Measurements from ENCODE around the gene PCSK4. TPM values are rescaled to one million over a fixed set of nuclear protein-coding genes. Genes with fewer than 3 reads are reported as not detected.

Gene PCSK4
- total and polyA plus RNA-seq, 9 donors, result 0.76 to 3.1 (median 0.84) TPM

- peaks cover 3% of the 10 kb centered on the region for H3K4me1 ChIP-seq (ENCODE audit: control insufficient read depth, insufficient read depth, low read length)
- WGBS (ENCODE audit: insufficient coverage), result 65% methylated on average over 35 of the region's 39 CpGs
- no peak overlapping the region for H3K27ac ChIP-seq (ENCODE audit: low read length)
- no peaks in the 10 kb centered on the region for H3K9me3 ChIP-seq (replicated peaks; ENCODE audit: control insufficient read depth, low read depth, low read length)
- DNase-seq, result no peak
- peaks cover 37% of the 10 kb centered on the region for H3K27me3 ChIP-seq (ENCODE audit: control insufficient read depth, insufficient read depth, low read length)
- no peak overlapping the region for H3K4me3 ChIP-seq (ENCODE audit: low read length)
- no peaks in the 10 kb centered on the region for H3K36me3 ChIP-seq (ENCODE audit: control insufficient read depth, insufficient read depth, low read length)
These were observed 6.8 kb upstream of the PCSK4 start for GRCh38 chr19:1496714-1497577.

GRCh38 chr19:1495799-1496713 is 5.9 kb upstream of the PCSK4 start:
- Histone ChIP-seq H3K4me3 (ENCODE audit: low read length) (no peak overlapping the region), H3K27me3 (ENCODE audit: control insufficient read depth, insufficient read depth, low read length) (peaks cover 39% of the 10 kb centered on the region), H3K27ac (ENCODE audit: low read length) (no peak overlapping the region), H3K9me3 (replicated peaks; ENCODE audit: control insufficient read depth, low read depth, low read length) (no peaks in the 10 kb centered on the region), H3K4me1 (ENCODE audit: control insufficient read depth, insufficient read depth, low read length) (peaks cover 10% of the 10 kb centered on the region), H3K36me3 (ENCODE audit: control insufficient read depth, insufficient read depth, low read length) (no peaks in the 10 kb centered on the region)
- DNase-seq, result no peak
- 82% methylated on average over 31 of the region's 40 CpGs for WGBS (ENCODE audit: insufficient coverage)

GRCh38 chr19:1495051-1495798 is 5.1 kb upstream of the PCSK4 start:
- Histone ChIP-seq H3K9me3 (replicated peaks; ENCODE audit: control insufficient read depth, low read depth, low read length) (no peaks in the 10 kb centered on the region), H3K27ac (ENCODE audit: low read length) (no peak overlapping the region), H3K4me1 (ENCODE audit: control insufficient read depth, insufficient read depth, low read length) (peaks cover 10% of the 10 kb centered on the region), H3K36me3 (ENCODE audit: control insufficient read depth, insufficient read depth, low read length) (no peaks in the 10 kb centered on the region), H3K4me3 (ENCODE audit: low read length) (no peak overlapping the region), H3K27me3 (ENCODE audit: control insufficient read depth, insufficient read depth, low read length) (peaks cover 37% of the 10 kb centered on the region)
- DNase-seq, result no peak
- 82% methylated on average over 37 of the region's 37 CpGs for WGBS (ENCODE audit: insufficient coverage)

GRCh38 chr19:1494115-1494815 is 4.1 kb upstream of the PCSK4 start:
- Histone ChIP-seq H3K9me3 (replicated peaks; ENCODE audit: control insufficient read depth, low read depth, low read length) (no peaks in the 10 kb centered on the region), H3K36me3 (ENCODE audit: control insufficient read depth, insufficient read depth, low read length) (no peaks in the 10 kb centered on the region), H3K27ac (ENCODE audit: low read length) (no peak overlapping the region), H3K27me3 (ENCODE audit: control insufficient read depth, insufficient read depth, low read length) (peaks cover 37% of the 10 kb centered on the region), H3K4me3 (ENCODE audit: low read length) (no peak overlapping the region), H3K4me1 (ENCODE audit: control insufficient read depth, insufficient read depth, low read length) (peaks cover 18% of the 10 kb centered on the region)
- 55% methylated on average over 4 of the region's 15 CpGs for WGBS (ENCODE audit: insufficient coverage)
- no peak for DNase-seq

GRCh38 chr19:1492474-1493006 is 2.4 kb upstream of the PCSK4 start:
- H3K4me1 ChIP-seq (ENCODE audit: control insufficient read depth, insufficient read depth, low read length), result peaks cover 20% of the 10 kb centered on the region
- H3K9me3 ChIP-seq (replicated peaks; ENCODE audit: control insufficient read depth, low read depth, low read length), result no peaks in the 10 kb centered on the region
- 50% methylated on average over 10 of the region's 10 CpGs for WGBS (ENCODE audit: insufficient coverage)
- H3K4me3 ChIP-seq (ENCODE audit: low read length), result no peak overlapping the region
- no peak for DNase-seq
- peaks cover 36% of the 10 kb centered on the region for H3K27me3 ChIP-seq (ENCODE audit: control insufficient read depth, insufficient read depth, low read length)
- no peak overlapping the region for H3K27ac ChIP-seq (ENCODE audit: low read length)
- no peaks in the 10 kb centered on the region for H3K36me3 ChIP-seq (ENCODE audit: control insufficient read depth, insufficient read depth, low read length)

- Histone ChIP-seq H3K27ac (ENCODE audit: low read length) (no peak overlapping the region), H3K4me3 (ENCODE audit: low read length) (no peak overlapping the region), H3K4me1 (ENCODE audit: control insufficient read depth, insufficient read depth, low read length) (peaks cover 20% of the 10 kb centered on the region), H3K36me3 (ENCODE audit: control insufficient read depth, insufficient read depth, low read length) (no peaks in the 10 kb centered on the region), H3K27me3 (ENCODE audit: control insufficient read depth, insufficient read depth, low read length) (peaks cover 33% of the 10 kb centered on the region), H3K9me3 (replicated peaks; ENCODE audit: control insufficient read depth, low read depth, low read length) (no peaks in the 10 kb centered on the region)
- 72% methylated on average over 2 of the region's 12 CpGs for WGBS (ENCODE audit: insufficient coverage)
- DNase-seq, result no peak
These were observed 1.7 kb upstream of the PCSK4 start for GRCh38 chr19:1491849-1492170.

GRCh38 chr19:1491114-1491848 is 1.1 kb upstream of the PCSK4 start, which contains the start of gene REEP6:
Gene REEP6 (plus strand): TSS chr19:1491181. CDS start chr19:1491270, 89 bp downstream.
- Histone ChIP-seq H3K27me3 (ENCODE audit: control insufficient read depth, insufficient read depth, low read length) (peaks cover 33% of the 10 kb centered on the region), H3K27ac (ENCODE audit: low read length) (peak within 1 kb of the TSS; percentile 87), H3K4me3 (ENCODE audit: low read length) (peak within 1 kb of the TSS; percentile 59), H3K9me3 (replicated peaks; ENCODE audit: control insufficient read depth, low read depth, low read length) (no peaks in the 10 kb centered on the region), H3K36me3 (ENCODE audit: control insufficient read depth, insufficient read depth, low read length) (no peaks in the 10 kb centered on the region), H3K4me1 (ENCODE audit: control insufficient read depth, insufficient read depth, low read length) (peaks cover 20% of the 10 kb centered on the region)
- 2% methylated on average over 68 of the region's 73 CpGs for WGBS (ENCODE audit: insufficient coverage)
- DNase-seq, result no peak

- Histone ChIP-seq H3K4me1 (ENCODE audit: control insufficient read depth, insufficient read depth, low read length) (peaks cover 20% of the 10 kb centered on the region), H3K9me3 (replicated peaks; ENCODE audit: control insufficient read depth, low read depth, low read length) (no peaks in the 10 kb centered on the region), H3K36me3 (ENCODE audit: control insufficient read depth, insufficient read depth, low read length) (no peaks in the 10 kb centered on the region), H3K4me3 (ENCODE audit: low read length) (peak overlapping the region; percentile 59), H3K27me3 (ENCODE audit: control insufficient read depth, insufficient read depth, low read length) (peaks cover 29% of the 10 kb centered on the region), H3K27ac (ENCODE audit: low read length) (peak overlapping the region; percentile 87)
- 18% methylated on average over 24 of the region's 37 CpGs for WGBS (ENCODE audit: insufficient coverage)
- DNase-seq, result no peak
These were observed 463 bp downstream of the PCSK4 start for GRCh38 chr19:1489463-1490310.
